HepG2 (cell line): ENCODE data around the gene PCA3. TPM values are rescaled to one million over a fixed set of nuclear protein-coding genes. Genes with fewer than 3 reads are reported as not detected.

Experiments used
- ATAC-seq: fragments of 200-7000 bp; cut with Tn5 transposase; 3 replicates; pipeline ENCODE4 v1.9.1; 2020; ENCODE audit warnings: mild to moderate bottlenecking, moderate library complexity
- BruUV-seq: library from RNA; stranded (reverse); fragments of 400-500 nt; replicated peaks from 2 replicates; lab custom pipeline; 2021; lab: Mats Ljungman, UMichigan
- CTCF ChIA-PET: fragments of 300-600 bp; formaldehyde crosslinking; extraction: SDS; loops from one replicate; lab custom pipeline; 2021; ENCODE audit warnings: low total read pairs, inconsistent platforms, low intra/inter-chr PET ratio; lab: Yijun Ruan, JAX
- POLR2A ChIA-PET: fragments of 350-600 bp; sonication (Branson Sonifier 250); formaldehyde crosslinking; loops from one replicate; lab custom pipeline; 2020; ENCODE audit warnings: antibody characterized with exemption, inconsistent platforms; lab: Yijun Ruan, JAX
- DNase-seq: peaks from one replicate; pipeline ENCODE4 v3.0.0-alpha.2; 2015; ENCODE audit warnings: low spot score
- FAIRE-seq: peaks from 3 replicates; lab custom pipeline; 2011; peaks lifted over from hg19 to GRCh38; lab: Jason Lieb, UNC
- H2AFZ ChIP-seq: one replicate; pipeline ENCODE4 v1.6.1; 2011; ENCODE audit warnings: low read length, inconsistent platforms
- H3K27ac ChIP-seq: fragments of 300-600 bp; 3 replicates; pipeline ENCODE4 v1.8.0; 2011; ENCODE audit warnings: mixed run types, mild to moderate bottlenecking, mixed read lengths, low read length, inconsistent platforms; ENCODE audit not compliant: insufficient read depth; ENCODE audit errors: extremely low read length
- H3K27me3 ChIP-seq, 2 experiments: fragments of 200-600 bp in 1 of 2; 2 replicates in 1 of 2; 3 replicates in 1 of 2; pipeline versions ENCODE4 v1.6.0 to v1.8.0; 2011; ENCODE audit warnings: low read length in 2 of 2, mild to moderate bottlenecking in 2 of 2, moderate library complexity in 2 of 2, inconsistent platforms in 1 of 2; ENCODE audit not compliant: insufficient read depth in 2 of 2, control insufficient read depth in 1 of 2
- H3K36me3 ChIP-seq, 2 experiments: fragments of 200-600 bp in 1 of 2; replicated peaks in 1 of 2; 2 replicates in 1 of 2; 3 replicates in 1 of 2; pipeline versions ENCODE4 v1.5.1 to v1.8.0; 2011; ENCODE audit warnings: low read length in 2 of 2, inconsistent platforms in 1 of 2; ENCODE audit not compliant: insufficient read depth in 2 of 2, control insufficient read depth in 1 of 2
- H3K4me1 ChIP-seq: 2 replicates; pipeline ENCODE4 v1.5.1; 2012; ENCODE audit warnings: low read length, inconsistent platforms; ENCODE audit not compliant: insufficient read depth
- H3K4me2 ChIP-seq: 2 replicates; pipeline ENCODE4 v1.6.0; 2011; ENCODE audit warnings: low read depth, low read length, inconsistent platforms
- H3K4me3 ChIP-seq, 3 experiments: fragments of 200-600 bp in 1 of 3; sonication (generic), shearing (Covaris generic) in 1 of 3; replicated peaks in 1 of 3; 2 replicates each; pipeline ENCODE4 v1.5.1; 2011 to 2016; ENCODE audit warnings: low read length in 3 of 3, inconsistent platforms in 2 of 3, low read depth in 2 of 3, mild to moderate bottlenecking in 2 of 3, control low read depth in 1 of 3, mixed read lengths in 1 of 3; ENCODE audit not compliant: insufficient read depth in 1 of 3
- H3K79me2 ChIP-seq: one replicate; pipeline ENCODE4 v1.6.1; 2011; ENCODE audit warnings: low read length, inconsistent platforms; ENCODE audit not compliant: insufficient read depth
- H3K9ac ChIP-seq: 2 replicates; pipeline ENCODE4 v1.6.0; 2011; ENCODE audit warnings: mild to moderate bottlenecking, low read depth, low read length, inconsistent platforms; ENCODE audit not compliant: insufficient read depth
- H3K9me3 ChIP-seq: 2 replicates; pipeline ENCODE4 v1.5.1; 2012; ENCODE audit warnings: mild to moderate bottlenecking, low read length
- H4K20me1 ChIP-seq: 2 replicates; pipeline ENCODE4 v1.6.0; 2011; ENCODE audit warnings: inconsistent platforms, mild to moderate bottlenecking, low read length, moderate library complexity; ENCODE audit not compliant: insufficient read depth
- GTF3A ChIP-seq: sonication (generic); formaldehyde crosslinking; conservative IDR thresholded peaks from 2 replicates; pipeline ENCODE4 v1.4.0; 2020; ENCODE audit warnings: mild to moderate bottlenecking, missing genetic modification reagents
- MAFF ChIP-seq: IDR thresholded peaks from 2 replicates; pipeline ENCODE4 v1.6.1; 2011; ENCODE audit warnings: low read depth, low read length, improper control_type of control experiment
- MAFK ChIP-seq, 2 experiments: IDR thresholded peaks in 1 of 2; conservative IDR thresholded peaks in 1 of 2; 2 replicates each; pipeline ENCODE4 v1.6.1; 2011; ENCODE audit warnings: improper control_type of control experiment in 2 of 2, low read length in 2 of 2
- NFATC3 ChIP-seq: sonication (generic); formaldehyde crosslinking; IDR thresholded peaks from 2 replicates; pipeline ENCODE4 v1.5.1; 2020; ENCODE audit warnings: mild to moderate bottlenecking, missing genetic modification reagents
- SIX4 ChIP-seq: sonication (generic); formaldehyde crosslinking; IDR thresholded peaks from 2 replicates; pipeline ENCODE4 v1.4.0; 2020; ENCODE audit warnings: missing genetic modification reagents
- ZMYM3 ChIP-seq: sonication (generic); formaldehyde crosslinking; IDR thresholded peaks from 2 replicates; pipeline ENCODE4 v1.5.1; 2020; ENCODE audit warnings: mild to moderate bottlenecking, missing genetic modification reagents
- ZNF672 ChIP-seq: sonication (generic); formaldehyde crosslinking; IDR thresholded peaks from 2 replicates; pipeline ENCODE4 v1.8.1; 2022; ENCODE audit warnings: missing genetic modification reagents
- WGBS: methylation state at CpG from one replicate; pipeline ENCODE4 v1.1.6; 2017; ENCODE audit warnings: low lambda C conversion rate; 5-methylcytosine and 5-hydroxymethylcytosine counted together
- in situ Hi-C: cut with HindIII; loops from 2 replicates; pipeline ENCODE4 v1.10.0; 2017; ENCODE audit warnings: low pct_unique_long_range_greater_than_20kb; ENCODE audit not compliant: extremely low pct_ligation_motif_present
- intact Hi-C: fragments of 100-400 bp; cut with micrococcal nuclease; formaldehyde crosslinking; loops from one replicate; pipeline ENCODE4 v1.10.0; 2022; ENCODE audit not compliant: unreplicated experiment
- polyA plus RNA-seq, 8 experiments: library from polyadenylated mRNA; depleted of rRNA in 3 of 8; stranded (reverse) in 7 of 8; unstranded in 1 of 8; fragments of >200 nt; fragmentation: Illumina TruSeq in 4 of 8; extraction: Trizol in 4 of 8; gene quantifications; 2 replicates each; pipeline versions ENCODE4 v1.2.1 to v1.2.3, GENCODE V29; 2011 to 2016; ENCODE audit warnings: low read depth in 4 of 8, missing spikeins in 1 of 8, mixed read lengths in 1 of 8; ENCODE audit not compliant: insufficient read depth in 1 of 8
- total RNA-seq, 5 experiments: library from RNA; depleted of rRNA; stranded (reverse); fragments of >200 nt; fragmentation: Illumina TruSeq; extraction: Trizol; gene quantifications; 2 replicates each; pipeline ENCODE4 v1.2.3, GENCODE V29; 2016; ENCODE audit warnings: low read depth in 1 of 5

The PCA3 gene
- total and polyA plus RNA-seq, 2 of the 13 experiments (the other 11 are each of a cell fraction or from before 2014, with no cell fraction given), result not detected

GRCh38 chr9:76793784-76794431, 29.7 kb downstream of the PCA3 start:
- BruUV-seq, result no TSS peak
- CTCF ChIA-PET, result no interaction called here
- Histone ChIP-seq H3K4me2 (no peak overlapping the region), H3K9me3 (no peaks in the 10 kb centered on the region), H3K4me3 (no peak overlapping the region), H3K4me1 (no peaks in the 10 kb centered on the region), H2AFZ (no peak overlapping the region), H3K79me2 (no peaks in the 10 kb centered on the region), H3K27ac (no peak overlapping the region)
- WGBS, result 63% methylated on average over 15 of the region's 15 CpGs
- FAIRE-seq, result no peak
- no peak for DNase-seq
- intact Hi-C loops, result no loop called here
- TF ChIP-seq ZNF672 (CRISPR knock-in tag) (no peak), NFATC3 (CRISPR knock-in tag) (no peak), MAFK (conservative IDR thresholded peaks at IDR 0.05 in 1 of 2, IDR thresholded peaks at IDR 0.05 in 1 of 2; ENCODE audit: low read length in 2 of 2) (peak; percentile 70 to 79), ZMYM3 (CRISPR knock-in tag) (no peak), MAFF (peak; percentile 68), SIX4 (CRISPR knock-in tag) (no peak)
- TF ChIP-seq, all 625 proteins: peak for 2
- Histone ChIP-seq H3K36me3 (no peaks in the 10 kb centered on the region), H4K20me1 (no peaks in the 10 kb centered on the region), H3K9ac (no peak overlapping the region), H3K27me3 (peaks cover 0 to 16% of the 10 kb centered on the region in 2 experiments; a peak in 3 of 5 replicates)
- POLR2A ChIA-PET, result no interaction called here
- in situ Hi-C loops, result no loop called here
- ATAC-seq, result no peak

- FAIRE-seq (no peak), DNase-seq (no peak)
- H3K27ac ChIP-seq, result no peak overlapping the region
- no peaks in the 10 kb centered on the region for H4K20me1 ChIP-seq
- no peak overlapping the region for H3K4me3 ChIP-seq
- in situ Hi-C loops (no loop called here), intact Hi-C loops (no loop called here)
- ChIA-PET CTCF (no interaction called here), POLR2A (no interaction called here)
- no peaks in the 10 kb centered on the region for H3K79me2 ChIP-seq
- no peaks in the 10 kb centered on the region for H3K9me3 ChIP-seq
- no peaks in the 10 kb centered on the region for H3K4me1 ChIP-seq
- BruUV-seq, result no TSS peak
- no peaks in the 10 kb centered on the region for H3K36me3 ChIP-seq
- no peak overlapping the region for H2AFZ ChIP-seq
- no peak for TF ChIP-seq GTF3A
- TF ChIP-seq, all 625 proteins: peak for 0
- Histone ChIP-seq H3K4me2 (no peak overlapping the region), H3K27me3 (peaks cover 0 to 16% of the 10 kb centered on the region in 2 experiments; a peak in 3 of 5 replicates), H3K9ac (no peak overlapping the region)
- 4% methylated on average over 5 of the region's 5 CpGs for WGBS
- no peak for ATAC-seq
Observed at GRCh38 chr9:76796296-76796695, 32.1 kb downstream of the PCA3 start.
